ENCODE results near the gene CPEB4.
A peak's percentile ranks its signal among the peaks of the same experiment; 100 is the strongest.

The CPEB4 gene

GRCh38 chr5:173969167-173970049, 81.3 kb downstream of the CPEB4 start:
- peak; percentile 69 for DNase-seq (ENCODE audit: insufficient read length, low spot score)
- FAIRE-seq = no peak
- TF ChIP-seq POLR2A (IDR thresholded peaks at IDR 0.05; ENCODE audit: low read depth, low read length) = no peak

DNA sequence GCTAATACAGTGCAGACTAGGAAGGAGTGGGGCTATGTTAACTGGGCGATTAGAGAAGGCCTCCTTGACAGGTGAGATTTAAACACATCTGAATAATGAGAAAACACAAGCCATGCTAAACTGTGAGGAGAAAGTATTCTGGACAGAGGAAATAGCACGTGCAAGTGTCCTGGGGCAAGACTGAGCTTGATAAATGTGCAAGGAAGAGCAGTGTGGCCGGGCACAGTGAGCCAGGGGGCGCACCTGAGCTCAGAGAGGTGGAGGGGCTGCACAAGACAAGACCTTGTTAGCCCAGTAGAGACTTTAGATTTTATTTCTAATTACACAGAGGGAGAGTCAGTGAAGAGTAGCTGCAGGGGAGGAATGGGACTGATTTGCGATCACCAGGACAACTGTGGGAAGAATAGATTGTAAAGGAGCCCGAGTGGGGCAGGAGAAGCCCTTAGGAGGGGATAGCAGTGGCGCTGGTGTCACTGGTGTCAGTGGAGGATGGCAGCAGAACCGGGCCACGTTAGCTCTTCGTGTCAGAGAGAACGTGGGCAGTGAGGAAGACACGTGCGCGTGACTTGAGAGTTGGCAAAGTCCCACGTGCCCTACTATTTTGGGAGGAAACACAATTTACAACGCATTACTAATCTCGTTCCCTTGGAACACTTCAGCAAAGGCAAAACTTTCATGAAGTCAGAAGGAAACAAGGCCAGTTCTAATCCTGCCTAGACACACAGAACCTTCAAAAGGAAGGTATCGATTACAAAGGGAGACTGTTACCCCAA, 82.9 kb downstream of the CPEB4 start:
- no peak for FAIRE-seq
- no peak for TF ChIP-seq POLR2A (IDR thresholded peaks at IDR 0.05; ENCODE audit: low read depth, low read length)
- no peak for DNase-seq (ENCODE audit: insufficient read length, low spot score)

DNA sequence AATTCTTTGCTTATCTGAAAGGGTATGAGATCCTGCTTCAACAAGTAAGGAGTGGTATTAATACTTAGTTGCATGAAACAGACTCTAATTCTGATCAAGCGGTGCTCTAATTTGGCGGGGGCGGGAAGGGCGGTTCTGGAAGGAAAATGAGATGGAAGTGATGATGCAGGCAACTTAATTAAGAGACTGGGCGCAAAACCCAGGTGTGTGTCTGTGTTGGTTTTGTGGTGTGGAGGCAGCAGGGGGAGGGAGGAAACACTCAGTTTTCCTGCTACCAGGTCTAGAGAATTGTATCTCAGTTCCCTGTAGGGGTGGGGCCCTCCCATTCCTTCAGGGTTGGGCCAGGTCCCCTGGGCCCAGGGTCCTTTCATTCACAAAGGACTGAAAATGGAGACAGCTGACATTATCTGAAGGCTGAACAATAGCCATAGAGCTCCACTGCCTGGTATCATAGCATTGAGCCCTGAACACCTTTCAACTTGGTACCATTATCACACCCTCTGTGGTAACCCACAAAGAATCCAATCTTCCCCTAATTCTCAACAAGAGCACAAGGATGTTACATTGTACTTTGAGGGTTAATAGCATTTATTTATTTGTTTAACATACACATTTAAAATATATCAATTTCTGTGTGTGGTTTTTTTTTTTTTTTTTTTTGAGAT, 83.7 kb downstream of the CPEB4 start:
- TF ChIP-seq POLR2A (IDR thresholded peaks at IDR 0.05; ENCODE audit: low read depth, low read length) = no peak
- DNase-seq (ENCODE audit: insufficient read length, low spot score) (no peak), FAIRE-seq (no peak)

GRCh38 chr5:173972607-173972924, 84.4 kb downstream of the CPEB4 start:
- DNase-seq (ENCODE audit: insufficient read length, low spot score) (no peak), FAIRE-seq (no peak)
- no peak for TF ChIP-seq POLR2A (IDR thresholded peaks at IDR 0.05; ENCODE audit: low read depth, low read length)

GRCh38 chr5:173972925-173973615, 84.9 kb downstream of the CPEB4 start:
- DNase-seq (ENCODE audit: insufficient read length, low spot score) = peak; percentile 91
- FAIRE-seq = no peak
- TF ChIP-seq POLR2A (IDR thresholded peaks at IDR 0.05; ENCODE audit: low read depth, low read length) = no peak

GRCh38 chr5:173973616-173973969, 85.4 kb downstream of the CPEB4 start:
- DNase-seq (ENCODE audit: insufficient read length, low spot score) = no peak
- no peak for TF ChIP-seq POLR2A (IDR thresholded peaks at IDR 0.05; ENCODE audit: low read depth, low read length)
- FAIRE-seq = no peak

- FAIRE-seq = no peak
- no peak for TF ChIP-seq POLR2A (IDR thresholded peaks at IDR 0.05; ENCODE audit: low read depth, low read length)
- no peak for DNase-seq (ENCODE audit: insufficient read length, low spot score)
Measured at GRCh38 chr5:173974688-173975239, 86.6 kb downstream of the CPEB4 start.

DNA sequence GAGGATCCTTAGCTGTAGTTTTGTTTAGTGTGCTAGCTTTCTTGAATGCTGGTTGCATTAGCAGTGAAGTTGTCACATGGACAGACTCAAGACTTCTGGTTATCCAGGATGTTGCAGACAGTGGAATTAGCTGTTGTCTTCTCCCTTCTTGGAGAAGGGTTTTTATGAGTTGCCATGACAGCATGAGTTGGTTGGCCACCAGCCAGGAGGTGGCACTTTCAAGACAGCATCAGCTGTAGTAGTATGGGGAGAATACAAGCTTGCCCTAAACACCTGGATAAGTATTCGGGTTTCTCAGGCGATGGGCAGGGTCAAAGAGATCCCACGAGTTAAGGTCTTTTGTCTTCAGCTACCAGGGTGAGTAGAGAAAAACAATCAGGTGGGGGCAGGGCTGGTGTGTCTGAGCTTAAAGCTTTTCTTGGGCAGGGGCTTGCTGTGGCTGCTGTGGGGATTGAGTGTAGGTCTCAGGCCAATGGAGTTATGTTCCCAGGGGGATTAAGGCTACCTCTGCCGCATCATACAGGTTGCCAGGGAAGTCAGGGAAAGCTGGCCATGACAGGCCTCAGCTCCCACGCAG, 93.1 kb downstream of the CPEB4 start:
- DNase-seq (ENCODE audit: insufficient read length, low spot score) = no peak
- no peak for FAIRE-seq
- TF ChIP-seq POLR2A (IDR thresholded peaks at IDR 0.05; ENCODE audit: low read depth, low read length) = no peak

- TF ChIP-seq POLR2A (IDR thresholded peaks at IDR 0.05; ENCODE audit: low read depth, low read length) = no peak
- FAIRE-seq (no peak), DNase-seq (ENCODE audit: insufficient read length, low spot score) (no peak)
Measured at GRCh38 chr5:173984218-173984617, 96.1 kb downstream of the CPEB4 start.

DNA sequence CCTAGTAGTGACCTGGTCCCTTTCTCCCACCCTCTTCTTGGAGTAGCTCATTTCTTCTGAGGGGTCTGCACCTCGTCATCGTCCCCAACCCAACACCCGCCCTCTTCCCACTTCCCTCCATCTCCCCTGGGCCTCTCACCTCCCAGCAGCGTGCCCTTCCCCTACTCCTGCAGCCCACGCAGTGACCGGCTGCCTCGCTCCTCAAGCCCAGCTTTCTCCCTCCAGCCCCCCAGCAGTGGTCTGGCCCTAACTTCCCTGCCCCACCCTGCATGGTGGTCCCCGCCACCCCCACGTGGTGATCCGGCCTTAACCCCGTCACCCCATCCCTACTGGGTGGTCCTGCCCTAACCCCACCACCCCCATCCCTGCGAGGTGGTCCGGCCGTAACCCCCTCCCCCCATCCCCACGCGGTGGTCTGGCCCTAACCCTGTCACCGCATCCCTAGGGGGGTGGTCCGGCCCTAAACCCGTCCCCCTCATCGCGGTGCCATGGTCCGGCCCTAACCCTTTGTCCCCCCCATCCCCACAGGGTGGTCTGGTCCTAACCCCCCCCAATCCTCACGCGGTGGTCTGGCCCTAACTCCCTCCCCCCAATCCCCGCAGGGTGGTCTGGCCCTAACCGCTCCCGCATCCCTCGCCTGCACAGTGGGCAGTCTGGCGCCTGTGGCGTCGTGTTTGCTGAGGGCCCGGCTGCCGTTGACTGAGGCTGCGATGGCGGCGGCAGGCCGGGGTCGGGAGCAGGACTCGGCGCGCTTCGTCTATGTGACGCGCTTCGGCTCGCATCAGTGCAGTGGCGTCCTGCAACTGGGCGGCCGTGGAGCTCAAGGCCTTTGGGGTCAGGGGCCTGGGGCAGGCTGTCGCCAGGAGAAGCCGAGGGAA, 100.6 kb downstream of the CPEB4 start, which contains the start of gene C5orf47:
Gene C5orf47, plus strand, starts transcription at position 617 of the 878 bp plus-strand sequence. Its CDS starts 94 bp downstream, at position 711.
- no peak for DNase-seq (ENCODE audit: insufficient read length, low spot score)
- FAIRE-seq = no peak
- TF ChIP-seq POLR2A (IDR thresholded peaks at IDR 0.05; ENCODE audit: low read depth, low read length) = no peak

GRCh38 chr5:173989432-173990082, 101.4 kb downstream of the CPEB4 start:
- TF ChIP-seq POLR2A (IDR thresholded peaks at IDR 0.05; ENCODE audit: low read depth, low read length) = no peak

DNA sequence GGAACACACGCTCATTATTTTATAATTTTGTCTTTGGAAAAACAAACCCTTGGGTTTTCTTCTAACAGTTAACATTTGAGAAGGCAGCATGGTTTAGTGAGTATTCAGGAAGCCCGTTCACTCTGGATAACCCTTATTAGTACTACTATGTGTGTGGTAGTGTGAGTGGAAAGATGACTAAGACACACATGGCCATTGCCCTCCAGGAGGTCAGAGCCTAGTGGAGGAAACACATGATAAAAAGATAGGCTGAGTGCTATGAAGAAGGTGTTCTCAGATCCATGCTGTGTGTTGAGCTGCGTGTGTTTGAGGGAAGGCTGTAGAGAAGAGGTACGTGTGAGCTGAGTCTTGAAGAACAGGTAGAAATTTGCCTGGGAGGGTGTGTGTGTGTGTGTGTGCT, 109.2 kb downstream of the CPEB4 start:
- TF ChIP-seq POLR2A (IDR thresholded peaks at IDR 0.05; ENCODE audit: low read depth, low read length) = no peak
- no peak for FAIRE-seq
- no peak for DNase-seq (ENCODE audit: insufficient read length, low spot score)

More at GRCh38 chr5:173989432-173990082, 101.4 kb downstream of the CPEB4 start:
- no peak for FAIRE-seq
- no peak for DNase-seq (ENCODE audit: insufficient read length, low spot score)
